ENCODE measurements around the gene GNG11.
"Not testable (repeated sequence)": the region's sequence is repeated elsewhere in the genome, so short reads cannot be mapped to it uniquely, and the experiment has no call there.

GNG11 gene

DNA sequence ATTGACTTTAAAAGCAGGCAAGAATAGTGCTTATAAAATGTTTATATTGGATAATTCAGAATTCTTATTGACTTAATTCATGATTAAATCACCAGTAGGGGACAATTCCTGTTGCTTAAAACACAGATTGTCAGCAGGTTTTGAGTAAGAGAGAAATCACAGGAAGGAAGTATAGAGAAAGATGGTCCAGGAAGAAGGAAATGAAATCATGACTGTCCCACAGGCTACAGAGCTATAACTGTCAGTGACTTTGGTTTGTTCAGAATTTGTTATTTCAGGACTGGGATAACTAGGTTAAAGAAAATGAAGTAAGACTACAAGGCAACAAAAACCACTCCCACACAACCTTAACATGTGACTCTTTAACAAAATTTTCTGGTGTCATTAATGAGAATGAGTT, 8.3 kb upstream of the GNG11 start:
- DNase-seq: no peak

DNA sequence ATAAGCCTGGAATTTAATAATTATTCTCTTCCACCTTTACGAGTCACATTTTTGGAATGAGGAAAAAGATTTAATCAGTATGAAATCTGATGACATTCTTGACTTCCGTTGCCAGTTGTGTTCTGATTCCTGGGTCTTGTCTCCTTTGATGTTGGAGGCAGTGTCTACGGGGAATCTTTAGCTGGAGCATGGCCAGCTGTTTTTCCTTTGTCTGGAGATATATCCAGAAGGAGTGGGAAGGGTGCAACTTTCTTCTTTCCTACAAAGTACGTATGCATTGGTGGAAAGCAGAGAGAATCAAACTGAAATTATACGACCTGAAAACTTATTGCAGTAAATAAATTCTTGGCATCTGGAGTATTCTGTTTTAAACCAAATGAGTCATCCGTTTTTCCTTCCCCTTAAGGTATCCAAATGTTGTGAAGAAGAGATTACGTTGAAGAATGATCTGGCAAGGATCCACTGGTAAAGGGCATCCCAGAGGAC, 6.9 kb upstream of the GNG11 start:
- no peak for DNase-seq

DNA sequence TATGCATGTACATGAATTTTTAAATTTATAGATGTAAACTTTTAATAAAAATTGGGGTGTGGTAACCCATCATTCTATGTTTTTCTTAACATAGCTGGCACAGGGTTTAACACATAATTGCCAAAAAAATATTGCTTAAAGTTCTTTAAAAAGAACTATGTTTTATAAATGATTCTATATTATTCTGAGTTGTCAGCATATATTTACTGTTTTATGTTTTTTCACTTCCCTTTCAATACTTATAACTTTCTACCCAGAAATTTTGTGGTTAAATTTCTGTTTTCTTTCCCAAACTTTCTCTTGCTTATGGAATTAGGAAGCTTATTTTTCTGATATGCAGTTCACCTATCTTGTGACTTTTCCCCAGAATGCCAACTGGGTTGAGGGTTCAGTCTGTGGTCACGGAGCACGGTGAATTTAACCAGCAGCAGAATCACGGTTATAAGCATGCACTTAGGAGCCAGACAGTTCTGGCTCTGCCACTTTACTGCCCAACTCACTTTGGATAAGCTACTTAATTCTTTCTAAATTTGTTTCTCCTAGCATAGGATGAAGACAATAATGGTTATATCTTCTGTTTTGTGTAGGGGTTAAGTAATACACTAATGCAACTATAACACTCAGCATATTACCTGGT, 6.2 kb upstream of the GNG11 start:
- not testable (repeated sequence) for DNase-seq

DNA sequence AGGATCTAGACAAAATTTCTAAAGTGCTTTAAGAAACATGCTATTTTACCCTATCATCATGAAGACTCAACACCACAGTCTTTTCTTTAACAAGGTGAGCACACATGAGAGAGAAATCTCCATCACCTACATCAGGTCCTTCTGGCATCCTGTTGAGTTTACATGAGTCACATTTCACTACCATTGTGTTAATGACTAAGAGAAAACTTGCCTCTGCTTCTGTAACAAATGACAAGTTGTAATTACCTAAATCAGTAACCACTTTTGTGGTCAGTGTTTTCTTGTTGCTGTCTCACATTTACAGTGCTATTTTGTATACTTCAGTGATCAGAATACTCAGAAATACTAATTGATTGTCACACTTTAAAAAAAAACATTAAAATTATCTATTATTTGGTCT, 5.6 kb upstream of the GNG11 start:
- DNase-seq: not testable (repeated sequence)

DNA sequence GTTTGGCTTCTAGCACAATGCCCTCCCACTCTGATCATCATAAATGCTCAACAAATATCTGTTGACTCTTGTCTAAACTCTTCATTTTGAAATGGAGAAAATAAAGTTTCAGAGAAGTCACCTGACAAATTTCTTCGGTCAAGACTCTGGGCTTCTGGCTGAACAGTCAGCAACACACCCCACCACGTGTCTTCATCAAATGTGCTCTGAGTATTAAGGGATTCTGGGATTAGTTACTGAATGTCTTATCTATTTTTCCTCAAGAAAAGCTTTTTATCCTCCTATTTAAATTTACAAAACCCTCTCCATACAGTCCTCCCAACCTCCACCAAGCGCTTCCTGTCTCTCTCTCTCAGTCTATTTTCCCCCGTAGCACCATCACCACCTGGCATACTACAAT, 5.2 kb upstream of the GNG11 start:
- DNase-seq: not testable (repeated sequence)

DNA sequence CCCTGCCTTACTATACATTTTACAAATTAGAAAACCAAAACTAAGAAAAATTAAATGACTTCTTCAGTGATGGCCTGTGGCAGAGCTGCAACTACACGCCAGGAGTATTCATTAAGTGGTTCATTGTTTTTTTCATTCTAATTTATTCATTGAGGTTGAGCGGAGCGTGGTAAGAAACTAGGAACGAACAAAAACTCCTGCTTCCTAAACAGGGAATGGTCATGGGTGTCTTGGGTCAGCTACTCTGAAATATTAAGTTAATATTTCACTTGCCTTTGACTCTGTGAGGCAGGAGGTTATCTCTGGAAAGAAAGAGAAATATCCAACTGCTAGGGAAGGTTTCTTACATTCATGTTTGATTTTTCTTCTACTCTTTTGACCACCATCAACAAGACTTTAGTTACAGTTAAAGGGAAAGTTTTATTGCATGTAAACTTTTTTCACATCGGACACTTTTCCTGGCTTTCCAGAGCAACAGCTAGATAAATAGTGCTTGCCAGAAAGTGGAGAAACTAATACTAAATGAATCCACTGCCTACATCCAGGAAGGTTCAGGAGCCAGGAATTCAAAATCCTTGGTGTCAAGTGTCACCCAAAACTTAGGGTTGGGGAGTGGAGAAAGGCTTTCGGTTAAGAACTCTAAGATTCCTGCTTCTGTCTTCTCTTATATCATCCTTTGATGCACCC, 896 bp upstream of the GNG11 start:
- DNase-seq: no peak

DNA sequence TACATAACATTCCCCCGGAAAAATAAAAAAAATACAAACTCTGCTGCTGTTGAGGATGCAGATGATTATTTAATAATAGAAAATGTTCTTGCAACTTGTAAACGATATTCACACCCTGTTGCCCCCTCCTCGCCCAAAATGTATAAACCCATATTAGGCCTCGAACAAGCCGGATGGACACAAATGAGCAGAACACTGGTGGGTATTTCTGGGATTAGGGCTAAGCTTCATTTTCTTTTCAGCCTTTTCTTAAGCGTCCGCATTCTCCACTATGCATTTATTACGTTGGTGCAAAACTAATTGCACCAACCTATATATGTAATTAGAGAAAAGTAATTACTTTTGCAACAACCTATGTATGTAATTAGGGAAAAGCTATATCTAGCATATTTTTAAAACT, 349 bp upstream of the GNG11 start:
- DNase-seq: no peak

DNA sequence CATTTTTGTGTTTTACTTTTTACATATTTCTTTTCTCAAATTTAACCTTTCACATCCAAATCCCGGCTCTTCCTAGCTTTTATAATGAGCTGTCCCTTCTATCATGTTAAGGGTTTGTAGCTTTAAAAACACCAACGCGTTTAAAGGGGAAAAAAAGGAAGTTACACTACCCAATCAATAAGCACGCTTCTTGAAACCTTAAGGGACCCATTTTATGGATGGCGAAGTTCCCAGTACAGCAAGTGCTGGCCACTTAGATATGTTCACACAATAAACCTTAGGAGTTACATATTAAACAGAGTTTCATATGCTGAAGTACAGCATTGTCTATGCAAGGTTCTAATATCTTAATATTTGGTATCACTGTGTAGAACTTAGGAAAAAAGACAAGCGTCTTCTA, 1.8 kb downstream of the GNG11 start:
- no peak for DNase-seq

DNA sequence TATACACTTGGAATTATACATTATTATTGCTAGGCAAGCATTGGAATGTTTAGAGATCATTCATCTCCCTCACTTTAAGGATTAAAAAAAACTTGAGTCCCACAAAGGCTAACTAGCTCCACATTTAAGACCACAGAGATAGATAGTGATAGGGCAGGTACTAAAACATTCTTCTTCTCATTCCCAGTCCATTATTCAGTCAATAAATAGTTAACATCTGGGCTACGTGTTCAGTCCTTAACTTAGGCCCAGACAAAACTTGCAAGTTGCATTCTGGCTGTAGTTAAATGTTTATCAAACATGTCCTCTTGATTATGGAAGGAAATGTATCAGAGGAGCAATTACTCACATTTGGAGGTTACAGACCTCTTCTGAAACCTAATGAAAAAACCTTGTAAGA, 2.4 kb downstream of the GNG11 start:
- no peak for DNase-seq

DNA sequence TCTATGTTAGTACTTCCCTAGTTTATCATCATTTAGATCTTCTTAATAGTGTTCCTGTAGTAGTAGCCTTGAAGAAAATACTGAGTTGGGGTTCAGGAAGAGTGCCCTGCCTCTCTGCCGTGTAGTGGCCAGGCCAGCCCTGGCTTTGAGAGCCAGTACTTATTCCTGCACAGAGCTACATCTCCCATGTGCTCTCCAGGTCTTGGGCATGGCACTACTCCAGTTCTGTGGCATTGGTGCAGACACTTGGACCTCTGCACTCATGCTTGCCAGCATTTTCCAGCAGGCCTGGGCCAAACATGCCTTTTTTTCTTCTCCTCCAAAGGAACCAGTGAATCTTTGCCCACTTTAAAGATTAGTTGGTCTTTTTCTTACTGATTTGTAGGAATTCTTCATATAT, 5.3 kb downstream of the GNG11 start:
- no peak for DNase-seq

DNA sequence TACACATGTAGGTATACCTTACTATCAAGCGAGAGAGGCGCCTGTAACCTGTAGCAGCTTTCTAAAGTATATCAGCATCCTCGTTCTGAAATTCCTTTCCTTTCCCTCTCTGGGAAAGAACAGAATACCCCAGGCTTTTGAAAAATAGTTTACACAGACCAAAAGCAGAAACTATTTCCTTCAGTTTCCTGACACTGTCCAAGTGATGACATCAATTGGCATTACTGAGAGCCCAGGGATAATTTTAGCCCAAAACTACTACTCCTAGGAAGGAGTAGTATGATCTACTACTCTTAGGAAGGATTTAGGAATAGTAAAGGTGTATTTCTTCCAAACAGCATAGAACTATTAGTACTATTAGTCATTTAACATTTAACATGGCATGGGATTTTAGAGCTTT, 6.0 kb downstream of the GNG11 start:
- no peak for DNase-seq

DNA sequence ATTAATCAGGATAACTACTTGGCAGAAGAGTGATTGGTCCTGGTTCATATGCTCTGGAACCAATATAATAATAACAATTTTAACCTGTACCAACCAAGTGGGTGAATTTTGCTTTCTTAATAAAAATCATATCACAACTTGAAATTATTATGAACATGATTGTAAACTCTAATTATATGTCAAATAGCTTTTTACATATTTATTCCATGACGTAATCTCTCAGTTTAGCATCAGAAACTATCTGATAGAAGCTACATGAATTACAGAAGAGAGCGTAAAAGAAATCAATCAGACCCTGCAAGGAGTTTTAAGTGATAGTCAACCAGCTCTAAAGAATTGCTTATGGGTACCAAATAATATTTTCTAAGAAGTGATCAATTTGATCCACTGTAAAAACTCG, 10.1 kb downstream of the GNG11 start:
- no peak for DNase-seq

DNA sequence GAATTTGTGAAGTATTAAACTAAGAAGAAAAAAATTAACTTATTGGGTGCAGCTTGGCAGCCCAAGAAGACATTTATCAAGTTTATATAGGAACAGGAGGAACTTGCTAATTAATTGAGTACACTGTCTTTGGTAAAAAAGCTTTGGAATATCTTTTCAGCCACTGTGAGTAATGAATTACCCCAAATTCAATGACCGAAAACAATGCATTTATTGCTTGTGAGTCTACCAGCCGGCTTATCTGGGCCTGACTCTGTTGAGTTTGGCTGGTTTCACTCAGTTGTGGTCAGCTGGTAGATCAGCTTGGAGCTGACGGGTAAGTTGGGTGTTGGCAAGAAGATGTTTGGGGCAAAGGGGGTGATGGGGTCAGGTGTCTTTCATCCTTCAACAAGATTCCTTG, 11.6 kb downstream of the GNG11 start:
- DNase-seq: no peak

DNA sequence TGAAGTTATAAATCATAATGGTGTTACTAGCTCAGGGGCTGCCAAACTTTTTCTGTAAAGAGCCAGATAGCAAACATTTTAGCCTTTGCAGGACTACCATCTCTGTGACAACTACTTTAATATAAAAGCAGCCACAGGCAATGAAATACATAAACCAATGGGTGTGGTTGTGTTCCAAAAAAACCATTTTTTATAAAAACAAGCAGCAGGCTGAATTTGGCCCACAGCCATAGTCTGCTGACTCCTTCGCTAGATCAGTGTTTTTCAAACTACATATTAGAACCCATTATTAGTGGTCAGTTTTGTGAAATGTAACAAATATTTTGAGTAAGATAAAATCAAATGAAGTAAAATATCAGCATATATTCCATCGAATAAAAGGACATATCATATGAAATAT, 13.6 kb downstream of the GNG11 start:
- no peak for DNase-seq

DNA sequence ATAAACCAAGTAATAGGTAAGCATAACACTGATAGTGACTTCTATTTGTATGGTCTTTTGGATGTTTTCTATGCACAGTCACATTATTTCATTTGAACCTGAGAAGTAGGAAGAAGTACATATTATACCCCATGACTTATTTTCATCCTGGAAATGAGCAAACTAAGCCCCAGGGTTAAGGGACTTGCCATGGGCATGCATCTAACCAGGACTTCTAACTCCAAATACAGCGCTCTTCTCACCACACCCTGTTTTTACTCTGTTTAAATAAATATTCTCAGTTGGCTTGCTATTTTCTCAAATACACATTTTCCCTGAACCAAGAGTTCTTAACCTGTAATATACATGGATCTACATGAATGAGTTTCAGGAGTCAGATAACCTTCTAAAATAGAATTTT, 16.3 kb downstream of the GNG11 start:
- no peak for DNase-seq

DNA sequence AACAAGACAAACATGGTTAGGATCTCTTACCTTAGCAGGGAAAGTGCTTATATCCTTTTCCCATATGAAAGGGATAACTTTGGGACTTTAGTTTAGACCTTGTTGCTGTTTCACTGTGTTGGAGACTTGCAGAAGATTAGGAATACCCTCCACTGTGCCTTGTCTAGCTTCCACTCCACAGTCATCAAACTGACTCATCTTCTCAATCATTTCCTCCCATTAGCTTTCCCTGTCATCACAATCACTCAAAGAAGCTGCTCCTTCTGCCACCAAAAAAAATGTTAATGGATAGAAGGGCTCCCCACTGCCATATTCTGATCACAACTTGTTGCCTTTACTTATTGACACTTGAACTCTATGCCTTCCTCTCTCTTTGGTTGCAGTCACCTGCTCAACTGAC, 16.8 kb downstream of the GNG11 start:
- no peak for DNase-seq

DNA sequence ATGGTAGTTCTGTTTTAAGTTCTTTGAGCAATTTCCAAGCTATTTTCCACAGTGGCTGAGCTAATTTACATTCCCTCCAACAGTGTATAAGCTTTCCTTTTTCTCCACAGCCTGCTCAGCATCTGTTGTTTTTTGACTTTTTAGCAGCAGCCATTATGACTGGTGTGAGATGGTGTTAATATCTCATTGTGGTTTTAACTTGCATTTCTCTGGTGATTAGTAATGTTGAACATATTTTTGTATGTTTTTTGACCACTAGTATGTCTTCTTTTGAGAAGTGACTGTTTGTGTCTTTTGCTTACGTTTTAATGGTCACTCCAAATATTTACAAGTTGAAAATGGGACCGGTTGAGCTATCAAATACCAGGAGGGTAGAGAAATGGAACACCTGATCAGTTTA, 20.4 kb downstream of the GNG11 start:
- no peak for DNase-seq

DNA sequence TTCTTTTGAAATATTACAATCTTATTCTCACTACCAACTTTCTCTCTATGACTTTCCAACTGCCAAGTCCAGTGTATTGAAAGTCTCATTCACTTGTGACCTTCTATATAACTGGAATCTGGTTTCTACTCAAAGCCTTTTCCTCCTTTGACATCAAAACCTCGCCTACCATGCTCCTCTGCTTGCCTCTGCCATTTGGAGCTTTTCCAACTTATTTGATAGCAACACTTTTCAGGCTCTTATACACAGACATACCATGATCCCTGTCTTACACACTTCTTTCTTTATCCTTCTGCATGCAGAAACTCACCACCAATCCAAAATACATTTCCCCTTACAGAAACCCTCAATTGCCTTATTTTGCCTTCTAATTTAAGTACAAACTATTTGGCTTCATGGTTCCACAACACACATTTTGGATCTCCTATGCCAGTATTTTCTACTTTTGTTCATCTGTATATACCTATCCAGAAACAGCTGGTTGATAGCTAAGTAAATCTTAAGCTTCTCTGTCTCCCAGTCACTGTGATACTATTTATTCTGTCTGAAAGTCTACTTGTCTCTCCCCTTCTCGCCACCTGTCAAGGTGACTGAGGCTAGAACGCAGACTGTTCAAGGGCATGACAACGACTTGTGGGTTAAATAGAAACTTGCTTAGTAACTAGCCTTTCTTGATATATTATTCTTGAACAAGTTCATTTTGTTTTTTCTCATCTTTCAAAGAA, 22.4 kb downstream of the GNG11 start:
- DNase-seq: no peak

DNA sequence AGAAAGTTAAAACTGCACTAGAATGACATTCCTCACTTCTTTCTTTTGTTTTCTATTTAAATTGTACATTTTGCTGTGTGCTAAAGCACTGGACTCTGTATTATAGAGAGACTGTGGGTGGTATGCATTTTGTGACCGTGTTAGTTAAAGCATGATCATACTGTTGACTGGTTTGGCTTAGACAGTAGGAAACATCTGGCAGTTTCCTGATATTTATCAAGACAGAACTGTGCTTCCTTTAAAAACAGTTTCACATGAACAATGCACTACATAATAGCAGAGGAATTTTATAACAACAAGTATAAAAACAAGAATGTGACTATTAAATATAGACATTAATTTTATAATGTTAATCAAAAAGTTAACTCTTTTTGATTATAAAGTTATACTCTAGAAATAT, 23.1 kb downstream of the GNG11 start:
- no peak for DNase-seq

DNA sequence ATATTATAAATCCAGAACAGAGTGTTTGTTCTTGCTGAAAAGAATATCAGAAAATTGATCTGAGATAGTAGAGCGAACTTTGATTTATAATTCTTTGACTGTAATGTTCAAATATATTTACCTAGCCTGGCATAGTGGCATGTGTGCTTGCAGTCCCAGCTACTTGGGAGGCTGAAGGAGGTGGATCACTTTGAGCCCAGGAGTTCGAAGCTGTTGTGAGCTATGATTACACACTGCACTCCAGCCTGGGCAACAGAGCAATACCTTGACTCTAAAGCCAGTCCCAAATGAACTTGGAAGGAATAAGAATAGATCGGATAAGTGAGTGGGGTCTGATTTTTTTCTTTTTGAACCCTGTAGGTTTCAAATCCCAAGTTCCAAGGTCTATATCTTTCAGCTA, 23.5 kb downstream of the GNG11 start:
- DNase-seq: no peak

DNA sequence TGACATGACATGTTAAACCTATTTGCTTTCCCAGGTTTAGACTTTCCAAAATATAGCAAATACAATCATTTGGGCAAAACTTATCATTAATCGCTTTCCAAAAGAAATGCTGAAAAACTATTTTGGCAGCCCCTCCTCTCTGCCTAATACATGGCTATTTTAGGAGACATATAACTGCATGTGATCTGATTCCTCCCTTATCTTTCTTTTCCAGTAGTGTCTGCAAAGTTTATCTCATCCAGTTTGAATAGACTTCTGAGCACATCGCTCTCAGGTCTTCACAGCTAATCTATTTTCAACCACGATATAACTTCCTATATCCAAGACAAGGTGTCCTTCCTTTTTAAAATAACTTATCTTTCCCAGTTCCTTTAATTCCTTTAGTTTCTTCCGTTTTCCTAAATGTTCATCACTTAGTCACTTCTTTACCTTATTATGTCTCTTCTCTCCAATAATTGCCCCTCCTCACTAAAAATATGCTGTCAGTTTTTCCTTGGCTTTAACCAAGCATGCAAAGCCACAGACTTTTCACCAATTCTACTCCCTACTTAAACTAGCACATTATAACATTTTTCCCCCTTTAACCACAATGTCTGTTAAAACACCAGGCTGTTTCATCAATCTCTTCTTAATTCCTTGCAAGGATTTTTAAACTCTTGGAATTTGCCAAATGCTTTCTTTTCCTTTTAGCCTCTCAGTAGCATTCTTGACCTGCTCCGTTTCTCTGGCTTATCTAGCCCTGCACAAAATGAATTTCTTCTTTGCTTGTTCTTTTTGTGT, 24.4 kb downstream of the GNG11 start:
- DNase-seq: no peak

DNA sequence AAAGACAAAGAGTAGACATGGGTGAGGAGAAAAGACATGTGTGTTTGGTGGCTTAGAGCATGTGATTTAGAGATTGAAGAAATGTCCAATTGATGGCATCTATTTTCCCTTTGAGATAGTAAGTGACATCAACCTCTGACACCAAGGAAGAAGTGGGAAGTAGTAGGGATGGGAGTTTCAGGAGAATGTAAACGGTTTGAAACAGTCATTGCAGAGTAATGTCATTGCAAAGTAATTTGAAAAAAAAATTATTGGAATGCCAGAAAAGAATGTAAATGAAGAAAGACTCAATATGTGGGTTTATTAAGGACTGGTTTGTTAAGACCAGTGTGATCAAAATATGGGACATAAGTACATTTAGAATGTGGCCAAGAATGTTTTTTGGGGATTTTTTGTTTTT, 26.6 kb downstream of the GNG11 start:
- DNase-seq: no peak

DNA sequence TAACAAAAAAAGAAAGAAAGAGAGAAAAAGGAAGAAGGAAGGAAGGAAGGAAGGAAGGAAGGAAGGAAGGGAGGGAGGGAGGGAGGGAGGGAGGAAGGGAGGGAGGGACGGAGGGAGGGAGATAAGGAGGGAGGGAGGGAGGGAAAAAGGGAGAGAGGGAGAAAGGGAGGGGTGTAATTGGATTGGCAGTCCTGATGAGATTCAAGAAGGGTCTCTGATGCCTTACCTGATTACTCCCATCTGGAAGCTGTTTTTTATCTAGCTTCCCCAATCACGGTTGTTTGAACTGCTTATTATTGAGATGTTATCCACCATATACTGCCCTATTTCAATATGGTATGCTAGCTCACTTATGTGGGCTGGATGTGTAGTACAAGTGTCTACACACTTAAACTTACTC, 27.3 kb downstream of the GNG11 start:
- no peak for DNase-seq

DNA sequence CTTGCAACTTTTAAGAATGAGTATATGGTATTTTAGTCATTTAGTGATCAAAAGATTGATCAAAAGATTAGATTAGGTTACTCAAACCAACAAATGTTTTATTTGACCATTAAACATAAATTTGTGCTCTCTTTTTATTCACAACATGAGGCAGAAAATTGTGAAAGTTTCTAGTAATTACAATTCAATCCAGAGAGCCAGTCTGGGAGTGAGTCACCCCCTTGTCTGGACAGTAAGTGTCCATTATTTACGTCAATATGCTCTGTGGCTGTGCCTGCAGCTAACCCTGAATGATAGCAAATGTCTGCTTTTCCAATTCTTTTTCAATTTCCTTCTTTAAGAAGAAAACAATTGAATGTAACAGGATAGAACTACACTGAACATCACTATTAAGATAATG, 27.9 kb downstream of the GNG11 start:
- no peak for DNase-seq
